ACC112 (cell line): ENCODE measurements around the gene CTNNA3.
A peak's percentile ranks its signal among the peaks of the same experiment; 100 is the strongest.
"Not testable (repeated sequence)": the region's sequence is repeated elsewhere in the genome, so short reads cannot be mapped to it uniquely, and the experiment has no call there.

Experiments
- H2AFZ ChIP-seq: fragments of 200-600 bp; sonication (generic); one replicate; pipeline ENCODE4 v1.6.0; 2017; ENCODE audit warnings: antibody characterized with exemption, low read length; ENCODE audit not compliant: unreplicated experiment
- H3K27ac ChIP-seq: fragments of 200-600 bp; sonication (generic); 2 replicates; pipeline ENCODE4 v1.5.1; 2014; ENCODE audit warnings: low read depth, mild to moderate bottlenecking, antibody characterized with exemption, low read length, moderate library complexity
- H3K27me3 ChIP-seq: fragments of 200-600 bp; sonication (generic); 2 replicates; pipeline ENCODE4 v1.6.1; 2014; ENCODE audit warnings: mild to moderate bottlenecking, antibody characterized with exemption, low read length, moderate library complexity, mixed read lengths; ENCODE audit not compliant: insufficient read depth
- H3K36me3 ChIP-seq: fragments of 200-600 bp; sonication (generic); 2 replicates; pipeline ENCODE4 v1.6.1; 2016; ENCODE audit warnings: mild to moderate bottlenecking, antibody characterized with exemption, low read length, moderate library complexity, mixed read lengths; ENCODE audit not compliant: insufficient read depth
- H3K4me1 ChIP-seq: fragments of 200-600 bp; sonication (generic); one replicate; pipeline ENCODE4 v1.6.1; 2016; ENCODE audit warnings: low read length, mixed read lengths; ENCODE audit not compliant: insufficient read depth, unreplicated experiment, control insufficient read depth
- H3K4me3 ChIP-seq: fragments of 200-600 bp; sonication (generic); 2 replicates; pipeline ENCODE4 v1.5.1; 2014; ENCODE audit warnings: mild to moderate bottlenecking, low read depth, low read length
- H3K79me2 ChIP-seq: fragments of 200-600 bp; sonication (generic); one replicate; pipeline ENCODE4 v1.6.0; 2016; ENCODE audit warnings: low read length; ENCODE audit not compliant: control insufficient read depth, unreplicated experiment, insufficient read depth

Gene CTNNA3

GRCh38 chr10:67606572-67606971, 89.4 kb downstream of the CTNNA3 start:
- H3K4me1 ChIP-seq = peaks cover 28% of the 10 kb centered on the region
- H3K36me3 ChIP-seq = no peaks in the 10 kb centered on the region
- H3K79me2 ChIP-seq = no peaks in the 10 kb centered on the region
- H3K4me3 ChIP-seq = no peak overlapping the region
- H2AFZ ChIP-seq = peak overlapping the region; percentile 65
- no peaks in the 10 kb centered on the region for H3K27me3 ChIP-seq
- peak overlapping the region; percentile 72 for H3K27ac ChIP-seq

- H3K79me2 ChIP-seq = no peaks in the 10 kb centered on the region
- no peak overlapping the region for H2AFZ ChIP-seq
- no peaks in the 10 kb centered on the region for H3K36me3 ChIP-seq
- H3K27ac ChIP-seq = no peak overlapping the region
- H3K27me3 ChIP-seq = no peaks in the 10 kb centered on the region
- no peak overlapping the region for H3K4me3 ChIP-seq
- H3K4me1 ChIP-seq = peaks cover 28% of the 10 kb centered on the region
Observed at GRCh38 chr10:67603701-67604100, 92.3 kb downstream of the CTNNA3 start.

- H2AFZ ChIP-seq = no peak overlapping the region
- no peak overlapping the region for H3K27ac ChIP-seq
- H3K36me3 ChIP-seq = no peaks in the 10 kb centered on the region
- H3K4me3 ChIP-seq = no peak overlapping the region
- no peaks in the 10 kb centered on the region for H3K27me3 ChIP-seq
- H3K4me1 ChIP-seq = peaks cover 28% of the 10 kb centered on the region
- H3K79me2 ChIP-seq = no peaks in the 10 kb centered on the region
Observed at GRCh38 chr10:67603086-67603485, 92.9 kb downstream of the CTNNA3 start.

GRCh38 chr10:67602268-67602950, 93.6 kb downstream of the CTNNA3 start:
- Histone ChIP-seq H3K4me1 (peaks cover 22% of the 10 kb centered on the region), H3K36me3 (no peaks in the 10 kb centered on the region), H3K79me2 (no peaks in the 10 kb centered on the region), H3K27ac (peak overlapping the region; percentile 49), H2AFZ (peak overlapping the region; percentile 43), H3K4me3 (0 out of 2 replicates have a peak overlapping the region, but pooled peaks have one; percentile 24), H3K27me3 (no peaks in the 10 kb centered on the region)

GRCh38 chr10:67599597-67599996, 96.4 kb downstream of the CTNNA3 start:
- Histone ChIP-seq H3K36me3 (no peaks in the 10 kb centered on the region), H2AFZ (no peak overlapping the region), H3K27me3 (no peaks in the 10 kb centered on the region), H3K4me1 (peaks cover 14% of the 10 kb centered on the region), H3K4me3 (no peak overlapping the region), H3K27ac (no peak overlapping the region), H3K79me2 (no peaks in the 10 kb centered on the region)

- Histone ChIP-seq H3K4me1 (no peaks in the 10 kb centered on the region), H2AFZ (no peak overlapping the region), H3K4me3 (no peak overlapping the region), H3K27me3 (no peaks in the 10 kb centered on the region), H3K36me3 (no peaks in the 10 kb centered on the region), H3K79me2 (no peaks in the 10 kb centered on the region), H3K27ac (no peak overlapping the region)
Observed at GRCh38 chr10:67596641-67597040, 99.4 kb downstream of the CTNNA3 start.

GRCh38 chr10:67587771-67588170, 108.2 kb downstream of the CTNNA3 start:
- no peaks in the 10 kb centered on the region for H3K4me1 ChIP-seq
- no peaks in the 10 kb centered on the region for H3K27me3 ChIP-seq

GRCh38 chr10:67575532-67575931, 120.5 kb downstream of the CTNNA3 start:
- H3K27me3 ChIP-seq = no peaks in the 10 kb centered on the region; the same call in 1 of the 2 replicates
- H3K27ac ChIP-seq = no peak overlapping the region
- no peak overlapping the region for H2AFZ ChIP-seq
- H3K4me1 ChIP-seq = no peaks in the 10 kb centered on the region
- no peaks in the 10 kb centered on the region for H3K36me3 ChIP-seq
- no peaks in the 10 kb centered on the region for H3K79me2 ChIP-seq
- no peak overlapping the region for H3K4me3 ChIP-seq

More at GRCh38 chr10:67587771-67588170, 108.2 kb downstream of the CTNNA3 start:
- Histone ChIP-seq H3K36me3 (no peaks in the 10 kb centered on the region), H2AFZ (no peak overlapping the region), H3K4me3 (no peak overlapping the region), H3K27ac (no peak overlapping the region), H3K79me2 (no peaks in the 10 kb centered on the region)

- H3K36me3 ChIP-seq = no peaks in the 10 kb centered on the region
- no peak overlapping the region for H2AFZ ChIP-seq
- no peak overlapping the region for H3K27ac ChIP-seq
- H3K4me1 ChIP-seq = no peaks in the 10 kb centered on the region
- no peaks in the 10 kb centered on the region for H3K79me2 ChIP-seq
- no peaks in the 10 kb centered on the region; the same call in 1 of the 2 replicates for H3K27me3 ChIP-seq
- no peak overlapping the region for H3K4me3 ChIP-seq
Observed at GRCh38 chr10:67573484-67573883, 122.5 kb downstream of the CTNNA3 start.

GRCh38 chr10:67571503-67571902, 124.5 kb downstream of the CTNNA3 start:
- Histone ChIP-seq H3K27me3 (no peaks in the 10 kb centered on the region; the same call in 1 of the 2 replicates), H3K4me1 (no peaks in the 10 kb centered on the region), H3K4me3 (no peak overlapping the region), H3K36me3 (no peaks in the 10 kb centered on the region), H2AFZ (no peak overlapping the region), H3K27ac (no peak overlapping the region), H3K79me2 (no peaks in the 10 kb centered on the region)

- not testable (repeated sequence) for H3K79me2 ChIP-seq, H3K4me3 ChIP-seq, H3K4me1 ChIP-seq, H3K27me3 ChIP-seq, H3K27ac ChIP-seq, H2AFZ ChIP-seq, H3K36me3 ChIP-seq
Observed at GRCh38 chr10:67558311-67558710, 137.7 kb downstream of the CTNNA3 start.
